Measurements from ENCODE around the gene APBA2. TPM values are rescaled to one million over a fixed set of nuclear protein-coding genes. Genes with fewer than 3 reads are reported as not detected.

APBA2 gene
- total and polyA plus RNA-seq, 2 donors from 2014 or later = 1.0 to 6.1 TPM

- H3K27ac ChIP-seq (ENCODE audit: low read depth in 2 of 2, low read length in 2 of 2) = no peak overlapping the region
- intact Hi-C loops (cut with DNase I) = no loop called here
- TF ChIP-seq CTCF (IDR thresholded peaks at IDR 0.05; ENCODE audit: borderline replicate concordance, extremely low read depth, insufficient read depth) = no peak
- H3K4me3 ChIP-seq (ENCODE audit: low read length in 3 of 3) = no peak overlapping the region
- FAIRE-seq (no peak), DNase-seq (peak in 2 of 5 donors; percentile 45 to 81)
- no peaks in the 10 kb centered on the region for H3K27me3 ChIP-seq (ENCODE audit: control insufficient read depth, insufficient read depth, low read length)
- H3K9me3 ChIP-seq (ENCODE audit: control insufficient read depth in 2 of 3, insufficient read depth in 1 of 3, low read length in 3 of 3) = no peaks in the 10 kb centered on the region
- H3K9ac ChIP-seq (ENCODE audit: low read length in 3 of 3) = no peak overlapping the region
- H3K36me3 ChIP-seq (ENCODE audit: control insufficient read depth in 2 of 3, insufficient read depth in 3 of 3, low read length in 3 of 3) = no peaks in the 10 kb centered on the region
- H3K4me1 ChIP-seq (ENCODE audit: control insufficient read depth in 2 of 3, insufficient read depth in 2 of 3, low read depth in 1 of 3, low read length in 3 of 3) = no peaks in the 10 kb centered on the region
These were observed 246.2 kb downstream of the APBA2 start for GRCh38 chr15:29131840-29132420.

GRCh38 chr15:29132735-29133181 is 247.0 kb downstream of the APBA2 start:
- peak in 4 of 5 donors; percentile 47 to 57 (median 52) for DNase-seq

GRCh38 chr15:29133321-29133720 is 247.5 kb downstream of the APBA2 start:
- H3K4me3 ChIP-seq (ENCODE audit: low read length in 3 of 3) = no peak overlapping the region
- no peaks in the 10 kb centered on the region for H3K9me3 ChIP-seq (ENCODE audit: control insufficient read depth in 2 of 3, insufficient read depth in 1 of 3, low read length in 3 of 3)
- H3K9ac ChIP-seq (ENCODE audit: low read length in 3 of 3) = no peak overlapping the region
- H3K4me1 ChIP-seq (ENCODE audit: control insufficient read depth in 2 of 3, insufficient read depth in 2 of 3, low read depth in 1 of 3, low read length in 3 of 3) = no peaks in the 10 kb centered on the region
- FAIRE-seq (no peak), DNase-seq (peak in 1 of 5 donors; percentile 49)
- H3K36me3 ChIP-seq (ENCODE audit: control insufficient read depth in 2 of 3, insufficient read depth in 3 of 3, low read length in 3 of 3) = no peaks in the 10 kb centered on the region
- TF ChIP-seq CTCF (IDR thresholded peaks at IDR 0.05; ENCODE audit: borderline replicate concordance, extremely low read depth, insufficient read depth) = no peak
- H3K27me3 ChIP-seq (ENCODE audit: control insufficient read depth, insufficient read depth, low read length) = no peaks in the 10 kb centered on the region
- no peak overlapping the region for H3K27ac ChIP-seq (ENCODE audit: low read depth in 2 of 2, low read length in 2 of 2)
- intact Hi-C loops (cut with DNase I) = no loop called here

More at GRCh38 chr15:29132735-29133181, 247.0 kb downstream of the APBA2 start:
- TF ChIP-seq CTCF (IDR thresholded peaks at IDR 0.05; ENCODE audit: borderline replicate concordance, extremely low read depth, insufficient read depth) = no peak
- no peaks in the 10 kb centered on the region for H3K27me3 ChIP-seq (ENCODE audit: control insufficient read depth, insufficient read depth, low read length)
- no peak overlapping the region for H3K27ac ChIP-seq (ENCODE audit: low read depth in 2 of 2, low read length in 2 of 2)
- H3K4me1 ChIP-seq (ENCODE audit: control insufficient read depth in 2 of 3, insufficient read depth in 2 of 3, low read depth in 1 of 3, low read length in 3 of 3) = no peaks in the 10 kb centered on the region
- FAIRE-seq = no peak
- intact Hi-C loops (cut with DNase I) = no loop called here
- no peaks in the 10 kb centered on the region for H3K36me3 ChIP-seq (ENCODE audit: control insufficient read depth in 2 of 3, insufficient read depth in 3 of 3, low read length in 3 of 3)
- no peak overlapping the region for H3K9ac ChIP-seq (ENCODE audit: low read length in 3 of 3)
- no peaks in the 10 kb centered on the region for H3K9me3 ChIP-seq (ENCODE audit: control insufficient read depth in 2 of 3, insufficient read depth in 1 of 3, low read length in 3 of 3)
- no peak overlapping the region for H3K4me3 ChIP-seq (ENCODE audit: low read length in 3 of 3)

GRCh38 chr15:29133791-29134190 is 248.0 kb downstream of the APBA2 start:
- intact Hi-C loops (cut with DNase I) = no loop called here

More at GRCh38 chr15:29133791-29134190, 248.0 kb downstream of the APBA2 start:
- peak in 1 of 5 donors; percentile 22 for DNase-seq
- no peaks in the 10 kb centered on the region for H3K9me3 ChIP-seq (ENCODE audit: control insufficient read depth in 2 of 3, insufficient read depth in 1 of 3, low read length in 3 of 3)
- H3K36me3 ChIP-seq (ENCODE audit: control insufficient read depth in 2 of 3, insufficient read depth in 3 of 3, low read length in 3 of 3) = no peaks in the 10 kb centered on the region
- TF ChIP-seq CTCF (IDR thresholded peaks at IDR 0.05; ENCODE audit: borderline replicate concordance, extremely low read depth, insufficient read depth) = no peak
- FAIRE-seq = no peak
- H3K4me3 ChIP-seq (ENCODE audit: low read length in 3 of 3) = no peak overlapping the region
- H3K27ac ChIP-seq (ENCODE audit: low read depth in 2 of 2, low read length in 2 of 2) = no peak overlapping the region
- no peaks in the 10 kb centered on the region for H3K4me1 ChIP-seq (ENCODE audit: control insufficient read depth in 2 of 3, insufficient read depth in 2 of 3, low read depth in 1 of 3, low read length in 3 of 3)
- no peaks in the 10 kb centered on the region for H3K27me3 ChIP-seq (ENCODE audit: control insufficient read depth, insufficient read depth, low read length)
- H3K9ac ChIP-seq (ENCODE audit: low read length in 3 of 3) = no peak overlapping the region
